ENCODE data around the gene GABBR2. TPM values are rescaled to one million over a fixed set of nuclear protein-coding genes. Genes with fewer than 3 reads are reported as not detected.

Gene GABBR2
- total and polyA plus RNA-seq, 2 experiments from 2014 or later = 0.89 to 1.3 TPM

DNA sequence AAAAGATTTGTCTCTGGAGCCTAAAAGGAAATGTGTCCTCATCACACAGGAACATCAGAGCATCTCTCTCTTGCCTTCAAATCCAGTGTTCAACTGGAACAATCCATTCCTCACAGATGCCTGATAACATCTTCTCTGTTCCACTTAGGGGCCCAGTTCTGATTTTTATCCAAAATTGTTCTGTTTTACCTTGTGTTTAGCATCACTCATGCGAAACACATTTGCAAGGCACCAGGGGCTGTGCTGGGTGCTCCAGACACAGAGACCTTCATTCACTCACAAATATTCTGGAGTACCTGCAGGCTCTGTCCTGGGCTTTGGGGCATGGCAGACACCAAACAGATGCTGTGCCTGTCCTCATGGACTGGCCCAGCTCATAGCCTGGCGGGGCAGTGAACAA, 13.8 kb downstream of the GABBR2 start (continued):
- TF ChIP-seq ZNF462 (CRISPR knock-in tag; IDR thresholded peaks at IDR 0.05) (no peak), REST (IDR thresholded peaks at IDR 0.05; ENCODE audit: unreplicated experiment) (no peak), ETS1 (IDR thresholded peaks at IDR 0.05) (no peak)

DNA sequence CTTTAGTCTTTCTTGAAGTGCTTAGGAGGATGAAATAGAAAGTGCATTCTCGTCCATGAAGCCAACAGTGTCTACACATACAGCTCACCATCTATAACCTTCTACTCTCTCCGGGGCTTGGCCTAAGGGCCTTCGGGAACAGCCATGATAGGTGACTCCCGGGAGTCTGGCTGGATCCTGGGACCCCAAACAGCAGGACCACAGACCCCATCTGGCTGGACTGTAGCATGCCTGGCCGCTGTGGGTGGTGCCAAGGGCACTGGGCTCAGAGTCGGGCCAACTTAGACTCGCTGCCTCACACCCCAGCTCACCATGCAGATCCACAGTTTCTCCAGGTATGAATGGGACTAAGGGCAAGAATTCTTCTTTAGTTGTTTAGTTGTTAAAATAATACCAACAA, 16.3 kb downstream of the GABBR2 start:
- Histone ChIP-seq H3K36me3 (ENCODE audit: insufficient read depth) (no peaks in the 10 kb centered on the region), H4K20me1 (replicated peaks; ENCODE audit: insufficient read depth) (no peaks in the 10 kb centered on the region), H3K4me3 (no peak overlapping the region), H3K79me2 (replicated peaks; ENCODE audit: insufficient read depth) (no peaks in the 10 kb centered on the region), H3K4me2 (no peak overlapping the region), H3K27ac (ENCODE audit: low read depth) (no peak overlapping the region), H3K4me1 (ENCODE audit: insufficient read depth) (no peaks in the 10 kb centered on the region), H2AFZ (no peak overlapping the region), H3F3A (replicated peaks; ENCODE audit: low read depth) (no peaks in the 10 kb centered on the region), H3K9me2 (ENCODE audit: insufficient read depth) (no peaks in the 10 kb centered on the region), H3K27me3 (ENCODE audit: insufficient read depth) (no peaks in the 10 kb centered on the region)
- DNase-seq (ENCODE audit: low spot score) = no peak
- no peaks in the 10 kb centered on the region for H3K9me3 Mint-ChIP-seq
- H3K4me1 Mint-ChIP-seq = 0 out of 3 replicates have a peak, but pooled peaks cover 2% of the 10 kb centered on the region
- H3K4me3 Mint-ChIP-seq = no peak overlapping the region
- ATAC-seq = no peak
- H3K27ac Mint-ChIP-seq = no peak overlapping the region
- H3K36me3 Mint-ChIP-seq (ENCODE audit: low read depth) = no peaks in the 10 kb centered on the region
- H3K27me3 Mint-ChIP-seq (ENCODE audit: insufficient read depth, low read depth, poor library complexity) = peaks cover 8% of the 10 kb centered on the region
- TF ChIP-seq ZNF331 (CRISPR knock-in tag; IDR thresholded peaks at IDR 0.05; ENCODE audit: low read depth) (no peak), NANOG (IDR thresholded peaks at IDR 0.05; ENCODE audit: borderline replicate concordance) (no peak), POLR2AphosphoS5 (IDR thresholded peaks at IDR 0.05; ENCODE audit: low read depth) (no peak), REST (IDR thresholded peaks at IDR 0.05; ENCODE audit: unreplicated experiment) (no peak), EZH2 (IDR thresholded peaks at IDR 0.05; ENCODE audit: low read depth, unreplicated experiment) (no peak), ETS1 (IDR thresholded peaks at IDR 0.05) (no peak)

All from GM23338 (cell line).